HG03442 (cell line): Measurements from ENCODE around the gene TNK1.
"Not testable (repeated sequence)": the region's sequence is repeated elsewhere in the genome, so short reads cannot be mapped to it uniquely, and the experiment has no call there.

Experiments used
- ATAC-seq: cut with Tn5 transposase; IDR thresholded peaks from one replicate; pipeline ENCODE4 v1.9.1; 2021; ENCODE audit warnings: mild to moderate bottlenecking, moderate library complexity; ENCODE audit not compliant: unreplicated experiment

The TNK1 gene

GRCh38 chr17:7354262-7354843 lies 26.5 kb upstream of the TNK1 start:
- no peak for ATAC-seq

- ATAC-seq = no peak
Measured at GRCh38 chr17:7355053-7355452, 25.8 kb upstream of the TNK1 start, which contains the start of gene TMEM95. TMEM95 (plus strand) TSS chr17:7355156; CDS start chr17:7355205, 49 bp downstream.

GRCh38 chr17:7355573-7355972 lies 25.3 kb upstream of the TNK1 start:
- no peak for ATAC-seq

GRCh38 chr17:7356072-7356549 lies 24.8 kb upstream of the TNK1 start:
- ATAC-seq = no peak

- no peak for ATAC-seq
Measured at GRCh38 chr17:7356756-7357155, 24.1 kb upstream of the TNK1 start.

GRCh38 chr17:7357381-7357780 lies 23.5 kb upstream of the TNK1 start:
- no peak for ATAC-seq

GRCh38 chr17:7361906-7362305 lies 19.0 kb upstream of the TNK1 start:
- no peak for ATAC-seq

GRCh38 chr17:7363311-7363710 lies 17.6 kb upstream of the TNK1 start:
- no peak for ATAC-seq

GRCh38 chr17:7365963-7366362 lies 14.9 kb upstream of the TNK1 start:
- ATAC-seq = not testable (repeated sequence)

GRCh38 chr17:7367083-7367482 lies 13.8 kb upstream of the TNK1 start:
- no peak for ATAC-seq

- ATAC-seq = no peak
Measured at GRCh38 chr17:7367918-7368598, 12.8 kb upstream of the TNK1 start.

- ATAC-seq = not testable (repeated sequence)
Measured at GRCh38 chr17:7368599-7368994, 12.3 kb upstream of the TNK1 start.

- ATAC-seq = no peak
Measured at GRCh38 chr17:7369825-7370224, 11.1 kb upstream of the TNK1 start.

GRCh38 chr17:7370853-7371252 lies 10.0 kb upstream of the TNK1 start:
- no peak for ATAC-seq

GRCh38 chr17:7374353-7374752 lies 6.5 kb upstream of the TNK1 start:
- ATAC-seq = no peak

- ATAC-seq = no peak
Measured at GRCh38 chr17:7379134-7379533, 1.8 kb upstream of the TNK1 start.

GRCh38 chr17:7380321-7380720 lies 568 bp upstream of the TNK1 start:
- no peak for ATAC-seq

- ATAC-seq = no peak
Measured at GRCh38 chr17:7382901-7383300, 2.0 kb downstream of the TNK1 start.

- ATAC-seq = no peak
Measured at GRCh38 chr17:7383371-7383741, 2.5 kb downstream of the TNK1 start.

GRCh38 chr17:7383742-7384488 lies 3.0 kb downstream of the TNK1 start:
- peak; percentile 60 for ATAC-seq

- no peak for ATAC-seq
Measured at GRCh38 chr17:7384489-7385081, 3.7 kb downstream of the TNK1 start.

- ATAC-seq = no peak
Measured at GRCh38 chr17:7388856-7389255, 8.0 kb downstream of the TNK1 start.
